H1 (cell line): Measurements from ENCODE around the gene SAP30L. TPM values are rescaled to one million over a fixed set of nuclear protein-coding genes. Genes with fewer than 3 reads are reported as not detected.

Experiments
- CTCF ChIA-PET: fragments of 300-600 bp; sonication (Branson Sonifier 250); formaldehyde crosslinking; loops from one replicate; lab custom pipeline; 2021; ENCODE audit not compliant: partially characterized antibody; lab: Charles Lee
- POLR2A ChIA-PET: fragments of 300-600 bp; sonication (Branson Sonifier 250); formaldehyde crosslinking; loops from one replicate; lab custom pipeline; 2021; ENCODE audit warnings: inconsistent platforms; ENCODE audit not compliant: partially characterized antibody; lab: Charles Lee
- DNase-seq, 2 experiments: peaks; one replicate each; pipeline versions ENCODE4 v3.0.0 to v3.0.0-alpha.2; 2010 to 2022; ENCODE audit warnings: low spot score in 2 of 2, low read depth in 1 of 2, mixed read lengths in 1 of 2
- FAIRE-seq: peaks from 2 replicates; lab custom pipeline; 2011; peaks lifted over from hg19 to GRCh38; lab: Jason Lieb, UNC
- H2AFZ ChIP-seq: 2 replicates; pipeline ENCODE4 v1.8.1; 2012; ENCODE audit warnings: low read length, inconsistent platforms
- H2AK5ac ChIP-seq: 2 replicates; pipeline ENCODE4 v1.6.1; 2013; ENCODE audit warnings: low read depth, low read length
- H2BK120ac ChIP-seq: replicated peaks from 2 replicates; pipeline ENCODE3; 2013; ENCODE audit warnings: low read depth, low read length, inconsistent platforms
- H2BK12ac ChIP-seq: 2 replicates; pipeline ENCODE4 v1.6.1; 2013; ENCODE audit warnings: low read depth, low read length
- H2BK15ac ChIP-seq: 2 replicates; pipeline ENCODE4 v1.6.1; 2013; ENCODE audit warnings: low read length
- H2BK20ac ChIP-seq: 2 replicates; pipeline ENCODE4 v1.6.1; 2013; ENCODE audit warnings: low read length
- H2BK5ac ChIP-seq: 2 replicates; pipeline ENCODE4 v1.6.1; 2013; ENCODE audit warnings: low read depth, low read length
- H3K14ac ChIP-seq: 2 replicates; pipeline ENCODE4 v1.6.1; 2013; ENCODE audit warnings: inconsistent platforms; ENCODE audit not compliant: insufficient read length
- H3K18ac ChIP-seq: 2 replicates; pipeline ENCODE4 v1.6.1; 2013; ENCODE audit warnings: low read length; ENCODE audit errors: extremely low read depth
- H3K23ac ChIP-seq: 2 replicates; pipeline ENCODE4 v1.6.1; 2013; ENCODE audit warnings: inconsistent platforms; ENCODE audit not compliant: insufficient read length
- H3K23me2 ChIP-seq: 2 replicates; pipeline ENCODE4 v1.6.1; 2013; ENCODE audit warnings: low read depth, low read length
- H3K27ac ChIP-seq: 2 replicates; pipeline ENCODE4 v1.6.1; 2011; ENCODE audit warnings: low read depth, low read length, inconsistent platforms
- H3K27me3 ChIP-seq, 4 experiments: replicated peaks in 1 of 4; 1 replicate in 1 of 4; 2 replicates in 3 of 4; pipeline versions ENCODE4 v1.6.1 to v1.8.1; 2011 to 2013; ENCODE audit warnings: low read length in 3 of 4, mild to moderate bottlenecking in 3 of 4, inconsistent platforms in 2 of 4, mixed read lengths in 2 of 4, moderate library complexity in 1 of 4; ENCODE audit not compliant: control insufficient read depth in 3 of 4, insufficient read depth in 3 of 4; ENCODE audit errors: extremely low read depth in 1 of 4
- H3K36me3 ChIP-seq, 4 experiments: 2 replicates each; pipeline versions ENCODE4 v1.6.1 to v1.8.1; 2011 to 2013; ENCODE audit warnings: mild to moderate bottlenecking in 4 of 4, low read length in 3 of 4, moderate library complexity in 2 of 4, control low read depth in 1 of 4, inconsistent platforms in 1 of 4; ENCODE audit not compliant: insufficient read depth in 4 of 4, control insufficient read depth in 2 of 4
- H3K4ac ChIP-seq: replicated peaks from 2 replicates; pipeline ENCODE3; 2013; ENCODE audit warnings: low read length, low read depth, mixed read lengths, inconsistent platforms; ENCODE audit not compliant: insufficient read length
- H3K4me1 ChIP-seq, 4 experiments: replicated peaks in 1 of 4; 1 replicate in 1 of 4; 2 replicates in 3 of 4; pipeline versions ENCODE4 v1.6.1 to v1.8.1; 2011 to 2013; ENCODE audit warnings: low read length in 3 of 4, inconsistent platforms in 2 of 4, mixed read lengths in 1 of 4; ENCODE audit not compliant: insufficient read depth in 4 of 4, control insufficient read depth in 3 of 4
- H3K4me2 ChIP-seq, 2 experiments: 2 replicates each; pipeline versions ENCODE4 v1.6.1 to v1.8.1; 2011 to 2013; ENCODE audit warnings: low read depth in 2 of 2, low read length in 2 of 2, control low read depth in 1 of 2, inconsistent platforms in 1 of 2, mild to moderate bottlenecking in 1 of 2; ENCODE audit not compliant: insufficient read depth in 1 of 2
- H3K4me3 ChIP-seq, 4 experiments: fragments of 200-600, 300-600 bp in 1 of 4; sonication (generic), shearing (Covaris generic), sonication (Bioruptor Twin) in 1 of 4; 2 replicates each; pipeline versions ENCODE4 v1.5.1 to v1.8.1; 2011 to 2016; ENCODE audit warnings: low read length in 4 of 4, low read depth in 3 of 4, control low read depth in 2 of 4, inconsistent platforms in 2 of 4, mild to moderate bottlenecking in 2 of 4, mixed read lengths in 1 of 4, moderate library complexity in 1 of 4; ENCODE audit not compliant: insufficient read depth in 2 of 4; ENCODE audit errors: extremely low read depth in 1 of 4
- H3K56ac ChIP-seq: replicated peaks from 2 replicates; pipeline ENCODE3; 2013; ENCODE audit warnings: low read depth, mild to moderate bottlenecking, mixed read lengths, low read length, inconsistent platforms; ENCODE audit not compliant: insufficient read length
- H3K79me1 ChIP-seq: 2 replicates; pipeline ENCODE4 v1.6.1; 2013; ENCODE audit warnings: low read depth, low read length, control low read depth
- H3K79me2 ChIP-seq, 2 experiments: 2 replicates each; pipeline versions ENCODE4 v1.6.1 to v1.8.1; 2012 to 2013; ENCODE audit warnings: low read length in 2 of 2, mild to moderate bottlenecking in 2 of 2, inconsistent platforms in 1 of 2; ENCODE audit not compliant: insufficient read depth in 2 of 2, control insufficient read depth in 1 of 2
- H3K9ac ChIP-seq, 4 experiments: replicated peaks in 1 of 4; 1 replicate in 1 of 4; 2 replicates in 3 of 4; pipeline versions ENCODE4 v1.6.1 to v1.8.1; 2011 to 2013; ENCODE audit warnings: low read depth in 3 of 4, low read length in 3 of 4, control low read depth in 2 of 4, mild to moderate bottlenecking in 2 of 4, moderate library complexity in 2 of 4, inconsistent platforms in 1 of 4; ENCODE audit errors: extremely low read depth in 1 of 4
- H3K9me3 ChIP-seq, 2 experiments: 2 replicates each; pipeline versions ENCODE4 v1.6.1 to v1.8.1; 2012 to 2013; ENCODE audit warnings: mild to moderate bottlenecking in 2 of 2, moderate library complexity in 2 of 2, control low read depth in 1 of 2, inconsistent platforms in 1 of 2, low read depth in 1 of 2, low read length in 1 of 2, mixed read lengths in 1 of 2; ENCODE audit not compliant: insufficient read depth in 2 of 2
- H4K20me1 ChIP-seq, 2 experiments: replicated peaks in 1 of 2; 2 replicates each; pipeline versions ENCODE3 to v1.8.1; 2011 to 2013; ENCODE audit warnings: inconsistent platforms in 2 of 2, low read length in 2 of 2, mild to moderate bottlenecking in 1 of 2; ENCODE audit not compliant: insufficient read depth in 2 of 2, control insufficient read depth in 1 of 2
- H4K5ac ChIP-seq: 2 replicates; pipeline ENCODE4 v1.6.1; 2013; ENCODE audit warnings: low read length, low read depth, mixed read lengths, inconsistent platforms; ENCODE audit not compliant: insufficient read length
- H4K8ac ChIP-seq: 2 replicates; pipeline ENCODE4 v1.8.0; 2013; ENCODE audit warnings: mild to moderate bottlenecking, moderate library complexity, low read length, inconsistent platforms; ENCODE audit not compliant: insufficient read depth; ENCODE audit errors: extremely low read depth
- H4K91ac ChIP-seq: replicated peaks from 2 replicates; pipeline ENCODE3; 2013; ENCODE audit warnings: low read length, mixed read lengths, inconsistent platforms; ENCODE audit not compliant: insufficient read length
- POLR2AphosphoS5 ChIP-seq: IDR thresholded peaks from 2 replicates; pipeline ENCODE4 v1.6.1; 2011; ENCODE audit warnings: low read depth, low read length
- RBBP5 ChIP-seq: IDR thresholded peaks from 2 replicates; pipeline ENCODE4 v1.7.1; 2012; ENCODE audit warnings: low read depth, mild to moderate bottlenecking, inconsistent platforms, low read length, moderate library complexity, borderline replicate concordance
- SUZ12 ChIP-seq: fragments of 200-600 bp; sonication (generic); IDR thresholded peaks from 2 replicates; pipeline ENCODE4 v1.6.1; 2012; ENCODE audit warnings: mild to moderate bottlenecking, inconsistent platforms, low read length, moderate library complexity, mixed read lengths
- WGBS, 2 experiments: shearing (Covaris generic) in 1 of 2; methylation state at CpG; one replicate each; pipeline versions ENCODE4 v1.1.6 to v1.1.7; 2013 to 2015; ENCODE audit warnings: low lambda C conversion rate in 2 of 2, mixed read lengths in 2 of 2, inconsistent platforms in 1 of 2, low coverage in 1 of 2, missing lambda C conversion rate in 1 of 2; ENCODE audit not compliant: insufficient replicate concordance in 2 of 2, insufficient coverage in 1 of 2, insufficient read length in 1 of 2; ENCODE audit errors: extremely low coverage in 1 of 2, missing lambda C conversion rate in 1 of 2; 5-methylcytosine and 5-hydroxymethylcytosine counted together
- polyA plus RNA-seq, 7 experiments: library from polyadenylated mRNA; depleted of rRNA in 3 of 7; stranded (reverse) in 5 of 7; unstranded in 2 of 7; fragments of >200 nt in 5 of 7; fragments of 200-250 nt in 2 of 7; gene quantifications; 1 replicate in 5 of 7; 2 replicates in 1 of 7; 4 replicates in 1 of 7; pipeline versions ENCODE4 v1.2.1 to v1.2.3, GENCODE V29; 2011 to 2013; ENCODE audit warnings: missing spikeins in 2 of 7, mixed read lengths in 2 of 7
- total RNA-seq: library from RNA; stranded (reverse); fragmentation: NEBNext Ultra II Directional; extraction: Animal tissue kit (Norgen Biotek cat#: 25700); gene quantifications from 2 replicates; pipeline ENCODE4 v1.2.1, GENCODE V29; 2021

The SAP30L gene
- total and polyA plus RNA-seq, 2 of the 8 experiments (the other 6 are each of a cell fraction or from before 2014, with no cell fraction given): 12.2 to 31.5 TPM

GRCh38 chr5:154419236-154419635, 26.6 kb upstream of the SAP30L start:
- Histone ChIP-seq H3K56ac (no peak overlapping the region), H2AFZ (no peak overlapping the region), H4K91ac (no peak overlapping the region), H2BK20ac (no peak overlapping the region), H3K79me1 (no peaks in the 10 kb centered on the region), H3K4ac (no peak overlapping the region), H3K23me2 (0 out of 2 replicates have a peak, but pooled peaks cover 2% of the 10 kb centered on the region), H3K79me2 (no peaks in the 10 kb centered on the region), H3K9ac (no peak overlapping the region), H3K27me3 (no peaks in the 10 kb centered on the region), H4K8ac (no peak overlapping the region), H3K18ac (no peak overlapping the region), H3K23ac (no peak overlapping the region), H3K9me3 (no peaks in the 10 kb centered on the region), H3K4me2 (no peak overlapping the region), H3K14ac (no peak overlapping the region), H3K4me3 (no peak overlapping the region), H2BK5ac (no peak overlapping the region), H4K5ac (no peak overlapping the region), H2BK120ac (no peak overlapping the region), H3K36me3 (peaks cover 0 to 2% (median 0%) of the 10 kb centered on the region in 4 experiments; a peak in 1 of 8 replicates), H4K20me1 (peaks cover 0 to 2% of the 10 kb centered on the region in 2 experiments), H3K4me1 (peaks cover 0 to 4% (median 0%) of the 10 kb centered on the region in 4 experiments; a peak in 1 of 7 replicates), H2BK15ac (no peak overlapping the region), H2AK5ac (no peak overlapping the region), H3K27ac (no peak overlapping the region), H2BK12ac (no peak overlapping the region)
- POLR2A ChIA-PET: no interaction called here
- DNase-seq (no peak), FAIRE-seq (no peak)
- WGBS, 2 experiments: 88% methylated on average over 7 of the region's 7 CpGs; no CpG with 5 or more reads in 1 of the 2 experiments
- TF ChIP-seq POLR2AphosphoS5: no peak
- no peak for TF ChIP-seq RBBP5
- no peak for TF ChIP-seq SUZ12
- CTCF ChIA-PET: interaction anchor here (1.2 to 5.3 kb wide), 5 partner anchors 11 to 222 kb away, joined by 4 to 28 read pairs (median 9); no protein-coding TSS in a partner anchor
